ENCODE data around the gene EPX.

The EPX gene

GRCh38 chr17:58153671-58154070 lies 38.9 kb upstream of the EPX start:
- DNase-seq (ENCODE audit: extremely low read depth, low read depth), result no peak
- no peak overlapping the region for H3K4me3 ChIP-seq (replicated peaks; ENCODE audit: low read depth, low read length)
- no peak for TF ChIP-seq CTCF (IDR thresholded peaks at IDR 0.05; ENCODE audit: low read depth, low read length, missing control alignments)

GRCh38 chr17:58156839-58157803 lies 35.4 kb upstream of the EPX start:
- TF ChIP-seq CTCF (IDR thresholded peaks at IDR 0.05; ENCODE audit: low read depth, low read length, missing control alignments), result no peak
- DNase-seq (ENCODE audit: extremely low read depth, low read depth), result no peak
- peak overlapping the region; percentile 19 for H3K4me3 ChIP-seq (replicated peaks; ENCODE audit: low read depth, low read length)

GRCh38 chr17:58158181-58158580 lies 34.3 kb upstream of the EPX start:
- H3K4me3 ChIP-seq (replicated peaks; ENCODE audit: low read depth, low read length), result no peak overlapping the region
- DNase-seq (ENCODE audit: extremely low read depth, low read depth), result no peak
- no peak for TF ChIP-seq CTCF (IDR thresholded peaks at IDR 0.05; ENCODE audit: low read depth, low read length, missing control alignments)

GRCh38 chr17:58161566-58161965 lies 31.0 kb upstream of the EPX start:
- H3K4me3 ChIP-seq (replicated peaks; ENCODE audit: low read depth, low read length), result no peak overlapping the region
- TF ChIP-seq CTCF (IDR thresholded peaks at IDR 0.05; ENCODE audit: low read depth, low read length, missing control alignments), result no peak
- DNase-seq (ENCODE audit: extremely low read depth, low read depth), result no peak

GRCh38 chr17:58165981-58166380 lies 26.5 kb upstream of the EPX start:
- H3K4me3 ChIP-seq (replicated peaks; ENCODE audit: low read depth, low read length), result no peak overlapping the region
- no peak for DNase-seq (ENCODE audit: extremely low read depth, low read depth)
- no peak for TF ChIP-seq CTCF (IDR thresholded peaks at IDR 0.05; ENCODE audit: low read depth, low read length, missing control alignments)

GRCh38 chr17:58166682-58167081 lies 25.8 kb upstream of the EPX start, which contains the start of gene OR4D2:
Gene OR4D2 (plus strand): TSS chr17:58166982. CDS start chr17:58169656, 2,674 bp downstream.
- DNase-seq (ENCODE audit: extremely low read depth, low read depth), result no peak
- no peak for TF ChIP-seq CTCF (IDR thresholded peaks at IDR 0.05; ENCODE audit: low read depth, low read length, missing control alignments)
- no peak within 1 kb of the TSS for H3K4me3 ChIP-seq (replicated peaks; ENCODE audit: low read depth, low read length)

Data from HFF-Myc (cell line).